Lung (tissue), 12 donors: ENCODE measurements around the gene CAPZA2. TPM values are rescaled to one million over a fixed set of nuclear protein-coding genes. Genes with fewer than 3 reads are reported as not detected.
"Not testable (repeated sequence)": the region's sequence is repeated elsewhere in the genome, so short reads cannot be mapped to it uniquely, and the experiment has no call there.

ENCODE experiments used
- ATAC-seq: fragments of 200-7000 bp; cut with Tn5 transposase; one replicate; pipeline ENCODE4 v1.9.1; 2020; ENCODE audit warnings: moderate number of reproducible peaks; ENCODE audit not compliant: insufficient read depth, low FRiP score
- DNase-seq, 3 donors: peaks; one replicate each; pipeline ENCODE4 v3.0.0-alpha.2; 2013 to 2017
- H3K27ac ChIP-seq, 2 donors: one replicate each; pipeline ENCODE4 v1.5.1; 2013; ENCODE audit warnings: mild to moderate bottlenecking in 2 of 2, moderate library complexity in 2 of 2, control low read depth in 1 of 2, inconsistent platforms in 1 of 2, low read depth in 1 of 2, low read length in 1 of 2
- H3K27me3 ChIP-seq, 3 donors: one replicate each; pipeline ENCODE4 v1.5.1; 2013; ENCODE audit warnings: low read length in 2 of 3; ENCODE audit not compliant: control insufficient read depth in 3 of 3, insufficient read depth in 3 of 3
- H3K36me3 ChIP-seq, 4 donors: one replicate each; pipeline ENCODE4 v1.5.1; 2013; ENCODE audit warnings: low read length in 4 of 4, mild to moderate bottlenecking in 1 of 4, moderate library complexity in 1 of 4; ENCODE audit not compliant: control insufficient read depth in 4 of 4, insufficient read depth in 4 of 4
- H3K4me1 ChIP-seq, 5 donors: one replicate each; pipeline ENCODE4 v1.5.1; 2013; ENCODE audit warnings: low read length in 5 of 5, mild to moderate bottlenecking in 2 of 5, moderate library complexity in 1 of 5; ENCODE audit not compliant: control insufficient read depth in 5 of 5, insufficient read depth in 5 of 5
- H3K4me3 ChIP-seq: one replicate; pipeline ENCODE4 v1.5.1; 2013; ENCODE audit warnings: mild to moderate bottlenecking, control low read depth, moderate library complexity
- H3K9ac ChIP-seq, 2 donors: one replicate each; pipeline ENCODE4 v1.5.1; 2013; ENCODE audit warnings: low read length in 2 of 2, control low read depth in 1 of 2; ENCODE audit not compliant: insufficient read depth in 1 of 2
- H3K9me3 ChIP-seq, 4 donors: one replicate each; pipeline ENCODE4 v1.5.1; 2013; ENCODE audit warnings: low read length in 3 of 4, mild to moderate bottlenecking in 1 of 4, moderate library complexity in 1 of 4; ENCODE audit not compliant: control insufficient read depth in 4 of 4, insufficient read depth in 3 of 4
- CTCF ChIP-seq: IDR thresholded peaks from 2 replicates; pipeline ENCODE4 v1.5.1; 2012; ENCODE audit warnings: mild to moderate bottlenecking; ENCODE audit errors: control extremely low read depth, extremely low read depth
- WGBS, 2 donors: extraction: QIAGEN DNeasy Blood & Tissue Kit; methylation state at CpG; one replicate each; pipeline ENCODE4 v1.1.7; 2013; 5-methylcytosine and 5-hydroxymethylcytosine counted together
- polyA plus RNA-seq, 2 donors: library from polyadenylated mRNA; stranded (reverse); fragments of 200-250 nt; gene quantifications; one replicate each; pipeline ENCODE4 v1.2.1, GENCODE V29; 2013
- total RNA-seq, 2 donors: library from RNA; depleted of rRNA in 1 of 2; stranded (reverse); fragments of >200 nt in 1 of 2; gene quantifications; one replicate each; pipeline ENCODE4 v1.2.1, GENCODE V29; 2014 to 2021
- donor health status: control.
- donor health status: control.
- donor health status: Bipolar disorder and iron deficiency.
- donor health status: healthy.
- donor health status: DM: yes; HTN: yes; CAD: no.

CAPZA2 gene
- total and polyA plus RNA-seq, 4 donors, result 38.4 to 201 (median 162) TPM

- no peaks in the 10 kb centered on the region for H3K36me3 ChIP-seq
- TF ChIP-seq CTCF, result no peak
- WGBS, 2 donors, result 79 to 84% methylated on average over 3 of the region's 3 CpGs
- peaks cover 0 to 3% (median 0%) of the 10 kb centered on the region in 5 donors for H3K4me1 ChIP-seq
- DNase-seq, result no peak
- H3K27me3 ChIP-seq, result no peaks in the 10 kb centered on the region
- ATAC-seq, result no peak
- no peak overlapping the region for H3K4me3 ChIP-seq
- no peaks in the 10 kb centered on the region for H3K9me3 ChIP-seq
- no peak overlapping the region for H3K9ac ChIP-seq
- no peak overlapping the region for H3K27ac ChIP-seq
These were observed 71.1 kb downstream of the CAPZA2 start for GRCh38 chr7:116933465-116933864.

GRCh38 chr7:116934580-116934979 lies 72.2 kb downstream of the CAPZA2 start:
- ATAC-seq (no peak), DNase-seq (no peak)
- Histone ChIP-seq H3K4me1 (peaks cover 0 to 3% (median 0%) of the 10 kb centered on the region in 5 donors), H3K9me3 (no peaks in the 10 kb centered on the region), H3K9ac (no peak overlapping the region), H3K36me3 (no peaks in the 10 kb centered on the region), H3K27me3 (no peaks in the 10 kb centered on the region), H3K4me3 (no peak overlapping the region), H3K27ac (no peak overlapping the region)
- no peak for TF ChIP-seq CTCF
- 46 to 57% methylated on average over 2 of the region's 2 CpGs for WGBS, 2 donors

GRCh38 chr7:116936844-116937243 lies 74.5 kb downstream of the CAPZA2 start:
- H3K9me3 ChIP-seq, H3K27ac ChIP-seq, H3K9ac ChIP-seq, DNase-seq, ATAC-seq, H3K4me1 ChIP-seq, H3K36me3 ChIP-seq, H3K4me3 ChIP-seq, H3K27me3 ChIP-seq: not testable (repeated sequence)
- WGBS, 2 donors, result 82 to 85% methylated on average over 4 of the region's 4 CpGs

GRCh38 chr7:116938678-116939077 lies 76.3 kb downstream of the CAPZA2 start:
- H3K9ac ChIP-seq, result no peak overlapping the region
- ATAC-seq, result no peak
- TF ChIP-seq CTCF, result no peak
- H3K27ac ChIP-seq, result no peak overlapping the region
- no peaks in the 10 kb centered on the region for H3K27me3 ChIP-seq
- no peaks in the 10 kb centered on the region for H3K36me3 ChIP-seq
- no peak overlapping the region for H3K4me3 ChIP-seq
- WGBS, 2 donors, result 81% methylated on average over 2 of the region's 2 CpGs
- DNase-seq, result no peak
- H3K9me3 ChIP-seq, result no peaks in the 10 kb centered on the region
- peaks cover 0 to 9% (median 1%) of the 10 kb centered on the region in 5 donors for H3K4me1 ChIP-seq
